Progenitor cell of endocrine pancreas (in vitro differentiated cells): Measurements from ENCODE around the gene SETBP1. TPM values are rescaled to one million over a fixed set of nuclear protein-coding genes. Genes with fewer than 3 reads are reported as not detected.

Experiments used
- DNase-seq: peaks from one replicate; pipeline ENCODE4 v3.0.0; 2021; ENCODE audit warnings: low spot score; ENCODE audit not compliant: unreplicated experiment
- H3K27ac Mint-ChIP-seq: 2 replicates; pipeline ENCODE4 v1.8.0; 2021; ENCODE audit warnings: mild to moderate bottlenecking, moderate library complexity, mixed read lengths
- H3K27me3 Mint-ChIP-seq: 2 replicates; pipeline ENCODE4 v1.8.0; 2021; ENCODE audit warnings: mixed read lengths
- H3K36me3 Mint-ChIP-seq: 2 replicates; pipeline ENCODE4 v1.8.0; 2022; ENCODE audit warnings: mixed read lengths; ENCODE audit not compliant: insufficient read depth
- H3K4me1 Mint-ChIP-seq: 2 replicates; pipeline ENCODE4 v1.8.0; 2021; ENCODE audit warnings: low read depth, mixed read lengths
- H3K4me3 Mint-ChIP-seq: 2 replicates; pipeline ENCODE4 v1.8.0; 2021; ENCODE audit warnings: low read depth, mild to moderate bottlenecking, moderate library complexity, mixed read lengths
- H3K9me3 Mint-ChIP-seq: 2 replicates; pipeline ENCODE4 v1.8.0; 2021; ENCODE audit warnings: low read depth, mixed read lengths
- total RNA-seq: library from RNA; stranded (reverse); gene quantifications from 2 replicates; pipeline ENCODE4 v1.2.1, GENCODE V29; 2021
- TF ChIP-seq, protein P1 (sequence below): fragments of 200-600 bp; sonication (generic); IDR thresholded peaks from one replicate; pipeline ENCODE4 v1.5.0; 2021; ENCODE audit warnings: antibody characterized with exemption, mild to moderate bottlenecking; ENCODE audit not compliant: unreplicated experiment

SETBP1 gene
- total RNA-seq, 1 donor from 2014 or later = 30.8 TPM

DNA sequence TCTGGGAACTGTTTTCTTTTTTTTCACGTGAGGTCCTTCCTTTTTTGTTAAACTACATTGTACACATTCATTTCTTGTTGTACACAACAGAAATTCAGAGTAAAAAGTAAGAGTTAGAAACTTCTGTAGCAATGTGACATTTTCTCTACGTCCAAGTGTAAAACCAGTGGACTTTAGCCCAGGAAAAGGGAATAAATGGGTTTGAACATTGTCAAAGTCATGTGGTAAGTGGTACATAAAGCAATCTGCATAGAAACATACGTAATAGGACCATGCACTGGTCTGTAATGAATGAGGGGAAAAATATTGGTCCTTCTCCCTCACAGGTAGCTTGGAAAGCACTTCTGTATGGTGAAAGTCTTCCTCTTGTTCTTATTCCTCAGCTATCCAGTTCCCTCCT lies 421.4 kb downstream of the SETBP1 start:
- Mint-ChIP-seq H3K9me3 (no peaks in the 10 kb centered on the region), H3K4me1 (peaks cover 7% of the 10 kb centered on the region), H3K4me3 (no peak overlapping the region), H3K27ac (no peak overlapping the region), H3K36me3 (no peaks in the 10 kb centered on the region), H3K27me3 (peaks cover 3% of the 10 kb centered on the region)
- TF ChIP-seq, protein P1, sequence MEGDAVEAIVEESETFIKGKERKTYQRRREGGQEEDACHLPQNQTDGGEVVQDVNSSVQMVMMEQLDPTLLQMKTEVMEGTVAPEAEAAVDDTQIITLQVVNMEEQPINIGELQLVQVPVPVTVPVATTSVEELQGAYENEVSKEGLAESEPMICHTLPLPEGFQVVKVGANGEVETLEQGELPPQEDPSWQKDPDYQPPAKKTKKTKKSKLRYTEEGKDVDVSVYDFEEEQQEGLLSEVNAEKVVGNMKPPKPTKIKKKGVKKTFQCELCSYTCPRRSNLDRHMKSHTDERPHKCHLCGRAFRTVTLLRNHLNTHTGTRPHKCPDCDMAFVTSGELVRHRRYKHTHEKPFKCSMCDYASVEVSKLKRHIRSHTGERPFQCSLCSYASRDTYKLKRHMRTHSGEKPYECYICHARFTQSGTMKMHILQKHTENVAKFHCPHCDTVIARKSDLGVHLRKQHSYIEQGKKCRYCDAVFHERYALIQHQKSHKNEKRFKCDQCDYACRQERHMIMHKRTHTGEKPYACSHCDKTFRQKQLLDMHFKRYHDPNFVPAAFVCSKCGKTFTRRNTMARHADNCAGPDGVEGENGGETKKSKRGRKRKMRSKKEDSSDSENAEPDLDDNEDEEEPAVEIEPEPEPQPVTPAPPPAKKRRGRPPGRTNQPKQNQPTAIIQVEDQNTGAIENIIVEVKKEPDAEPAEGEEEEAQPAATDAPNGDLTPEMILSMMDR = no peak
- DNase-seq = no peak

DNA sequence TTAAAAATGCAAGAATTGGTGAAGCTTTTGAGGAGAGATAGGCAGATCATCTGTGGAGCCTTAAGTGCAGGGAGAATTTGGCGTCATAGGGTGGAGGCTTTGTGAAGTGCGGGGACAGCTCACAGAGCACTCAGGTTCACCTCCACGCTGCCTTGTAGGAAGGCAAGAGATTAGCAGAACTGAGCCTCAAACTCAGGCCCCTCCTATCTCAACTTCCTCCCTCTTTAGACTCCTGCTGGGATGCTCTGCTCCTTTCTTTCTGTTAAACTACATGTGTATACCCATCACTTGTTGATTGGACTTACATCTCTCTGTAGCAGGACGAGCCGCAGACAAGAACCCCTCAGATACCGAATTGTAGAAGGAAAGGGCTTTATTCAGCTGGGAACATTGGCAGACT lies 422.2 kb downstream of the SETBP1 start:
- H3K27ac Mint-ChIP-seq = no peak overlapping the region
- peaks cover 3% of the 10 kb centered on the region for H3K27me3 Mint-ChIP-seq
- TF ChIP-seq, protein P1 = no peak

DNA sequence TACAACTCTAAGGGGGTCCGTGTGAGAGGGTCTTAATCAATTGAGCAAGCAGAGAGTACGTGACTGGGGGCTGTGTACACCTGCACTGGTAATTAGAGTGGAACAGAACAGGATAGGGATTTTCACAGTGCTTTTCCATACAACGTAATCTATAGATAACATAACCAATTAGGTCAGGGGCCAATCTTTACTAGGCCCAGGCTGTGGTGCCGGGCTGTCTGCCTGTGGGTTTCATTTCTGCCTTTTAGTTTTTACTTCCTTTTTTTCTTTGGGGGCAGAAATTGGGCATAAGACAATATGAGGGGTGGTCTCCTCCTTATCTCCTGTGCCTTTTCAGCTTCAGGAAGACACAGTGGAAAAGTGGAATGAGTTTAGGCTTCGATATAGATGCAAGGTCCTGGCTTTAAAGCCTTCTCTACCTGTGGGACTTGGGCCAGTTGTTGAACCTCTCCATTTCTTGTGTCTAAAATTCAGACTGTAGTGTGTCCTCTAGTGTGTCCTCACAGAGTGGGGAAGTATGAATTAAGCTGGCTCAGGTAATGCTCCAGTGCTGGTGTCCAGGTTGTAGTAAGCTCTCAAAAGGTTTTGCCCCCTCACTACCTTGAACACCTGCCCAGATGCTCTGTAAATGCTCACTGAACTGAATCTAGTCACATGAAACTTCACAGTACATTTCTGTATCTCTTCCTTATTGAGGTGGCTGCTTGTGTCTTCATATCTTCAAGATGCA lies 422.8 kb downstream of the SETBP1 start:
- Mint-ChIP-seq H3K27ac (no peak overlapping the region), H3K4me1 (peaks cover 7% of the 10 kb centered on the region), H3K27me3 (peaks cover 3% of the 10 kb centered on the region), H3K4me3 (no peak overlapping the region), H3K36me3 (no peaks in the 10 kb centered on the region), H3K9me3 (no peaks in the 10 kb centered on the region)
- TF ChIP-seq, protein P1 = no peak
- no peak for DNase-seq

More for the DNA sequence above, 422.2 kb downstream of the SETBP1 start:
- Mint-ChIP-seq H3K9me3 (no peaks in the 10 kb centered on the region), H3K36me3 (no peaks in the 10 kb centered on the region), H3K4me3 (no peak overlapping the region), H3K4me1 (peaks cover 7% of the 10 kb centered on the region)
- no peak for DNase-seq

DNA sequence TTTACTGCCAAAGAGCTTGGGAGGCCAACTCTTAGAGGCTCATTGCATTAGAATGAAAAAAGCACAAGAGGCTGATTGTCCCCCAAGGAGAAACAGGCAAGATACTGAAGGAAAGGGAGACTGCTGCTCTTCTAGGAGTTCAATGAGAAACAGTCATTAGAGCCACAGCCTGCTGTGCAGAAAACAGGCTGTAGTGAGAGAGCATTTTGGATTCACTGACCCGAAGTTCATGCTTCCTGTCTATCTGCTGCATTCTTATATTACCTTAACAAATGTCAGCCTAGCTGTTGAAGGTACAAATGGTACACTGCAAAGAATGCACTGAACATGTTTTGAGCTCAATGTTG lies 423.3 kb downstream of the SETBP1 start:
- Mint-ChIP-seq H3K9me3 (no peaks in the 10 kb centered on the region), H3K27me3 (peaks cover 8% of the 10 kb centered on the region), H3K27ac (no peak overlapping the region), H3K4me3 (no peak overlapping the region), H3K4me1 (peaks cover 7% of the 10 kb centered on the region), H3K36me3 (no peaks in the 10 kb centered on the region)
- DNase-seq = no peak
- TF ChIP-seq, protein P1 = no peak

DNA sequence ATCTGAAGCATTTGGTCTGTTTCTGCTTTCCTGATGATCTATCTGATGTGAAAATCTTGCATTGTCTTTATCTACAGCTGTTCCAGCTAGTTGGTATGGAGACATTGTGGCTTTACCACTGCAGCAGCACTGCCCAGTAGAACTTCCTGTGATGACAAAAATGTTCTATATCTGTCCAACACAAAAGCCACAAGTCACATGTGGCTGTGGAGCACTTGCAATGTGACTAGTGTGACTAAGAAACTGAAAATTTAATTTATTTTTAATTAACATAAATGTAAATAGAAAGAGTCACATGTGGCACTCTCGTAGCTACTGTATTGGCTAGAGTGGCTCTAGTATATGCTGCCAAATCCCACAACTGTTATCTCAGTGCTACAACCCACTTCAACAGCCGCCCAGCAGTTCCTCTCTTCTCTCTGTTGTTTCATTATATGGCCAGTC lies 425.7 kb downstream of the SETBP1 start:
- H3K36me3 Mint-ChIP-seq = no peaks in the 10 kb centered on the region
- DNase-seq = no peak
- H3K4me1 Mint-ChIP-seq = peaks cover 7% of the 10 kb centered on the region
- TF ChIP-seq, protein P1 = no peak
- H3K9me3 Mint-ChIP-seq = no peaks in the 10 kb centered on the region
- no peak overlapping the region for H3K27ac Mint-ChIP-seq
- H3K4me3 Mint-ChIP-seq = no peak overlapping the region
- H3K27me3 Mint-ChIP-seq = peaks cover 10% of the 10 kb centered on the region
